DOHH2 (cell line): ENCODE results near the gene COPS7A.

ENCODE experiments used
- CTCF ChIP-seq: fragments of 200-600 bp; sonication (generic); IDR thresholded peaks from one replicate; pipeline ENCODE4 v1.5.1; 2014; ENCODE audit warnings: antibody characterized with exemption, mild to moderate bottlenecking, low read depth, low read length; ENCODE audit not compliant: poor library complexity, severe bottlenecking
- EZH2phosphoT487 ChIP-seq: fragments of 200-600 bp; sonication (generic); IDR thresholded peaks from 2 replicates; pipeline ENCODE4 v1.6.1; 2017; ENCODE audit warnings: borderline replicate concordance, mild to moderate bottlenecking, antibody characterized with exemption, low read length, moderate library complexity, mixed read lengths

GRCh38 chr12:6676962-6677361, 46.9 kb upstream of the COPS7A start:
- TF ChIP-seq CTCF (no peak), EZH2phosphoT487 (no peak)
